ENCODE results near the gene ZNF302.
A peak's percentile ranks its signal among the peaks of the same experiment; 100 is the strongest.

- no peak for TF ChIP-seq CTCF (IDR thresholded peaks at IDR 0.05; ENCODE audit: low read depth, low read length, missing input control)
- peak in 1 of 2 donors; percentile 8 for TF ChIP-seq JUND (IDR thresholded peaks at IDR 0.05)
- TF ChIP-seq, protein P1, sequence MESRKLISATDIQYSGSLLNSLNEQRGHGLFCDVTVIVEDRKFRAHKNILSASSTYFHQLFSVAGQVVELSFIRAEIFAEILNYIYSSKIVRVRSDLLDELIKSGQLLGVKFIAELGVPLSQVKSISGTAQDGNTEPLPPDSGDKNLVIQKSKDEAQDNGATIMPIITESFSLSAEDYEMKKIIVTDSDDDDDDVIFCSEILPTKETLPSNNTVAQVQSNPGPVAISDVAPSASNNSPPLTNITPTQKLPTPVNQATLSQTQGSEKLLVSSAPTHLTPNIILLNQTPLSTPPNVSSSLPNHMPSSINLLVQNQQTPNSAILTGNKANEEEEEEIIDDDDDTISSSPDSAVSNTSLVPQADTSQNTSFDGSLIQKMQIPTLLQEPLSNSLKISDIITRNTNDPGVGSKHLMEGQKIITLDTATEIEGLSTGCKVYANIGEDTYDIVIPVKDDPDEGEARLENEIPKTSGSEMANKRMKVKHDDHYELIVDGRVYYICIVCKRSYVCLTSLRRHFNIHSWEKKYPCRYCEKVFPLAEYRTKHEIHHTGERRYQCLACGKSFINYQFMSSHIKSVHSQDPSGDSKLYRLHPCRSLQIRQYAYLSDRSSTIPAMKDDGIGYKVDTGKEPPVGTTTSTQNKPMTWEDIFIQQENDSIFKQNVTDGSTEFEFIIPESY (IDR thresholded peaks at IDR 0.05) = peak; percentile 98
- TF ChIP-seq RAD21 (IDR thresholded peaks at IDR 0.05) = no peak
- TF ChIP-seq, protein P2, sequence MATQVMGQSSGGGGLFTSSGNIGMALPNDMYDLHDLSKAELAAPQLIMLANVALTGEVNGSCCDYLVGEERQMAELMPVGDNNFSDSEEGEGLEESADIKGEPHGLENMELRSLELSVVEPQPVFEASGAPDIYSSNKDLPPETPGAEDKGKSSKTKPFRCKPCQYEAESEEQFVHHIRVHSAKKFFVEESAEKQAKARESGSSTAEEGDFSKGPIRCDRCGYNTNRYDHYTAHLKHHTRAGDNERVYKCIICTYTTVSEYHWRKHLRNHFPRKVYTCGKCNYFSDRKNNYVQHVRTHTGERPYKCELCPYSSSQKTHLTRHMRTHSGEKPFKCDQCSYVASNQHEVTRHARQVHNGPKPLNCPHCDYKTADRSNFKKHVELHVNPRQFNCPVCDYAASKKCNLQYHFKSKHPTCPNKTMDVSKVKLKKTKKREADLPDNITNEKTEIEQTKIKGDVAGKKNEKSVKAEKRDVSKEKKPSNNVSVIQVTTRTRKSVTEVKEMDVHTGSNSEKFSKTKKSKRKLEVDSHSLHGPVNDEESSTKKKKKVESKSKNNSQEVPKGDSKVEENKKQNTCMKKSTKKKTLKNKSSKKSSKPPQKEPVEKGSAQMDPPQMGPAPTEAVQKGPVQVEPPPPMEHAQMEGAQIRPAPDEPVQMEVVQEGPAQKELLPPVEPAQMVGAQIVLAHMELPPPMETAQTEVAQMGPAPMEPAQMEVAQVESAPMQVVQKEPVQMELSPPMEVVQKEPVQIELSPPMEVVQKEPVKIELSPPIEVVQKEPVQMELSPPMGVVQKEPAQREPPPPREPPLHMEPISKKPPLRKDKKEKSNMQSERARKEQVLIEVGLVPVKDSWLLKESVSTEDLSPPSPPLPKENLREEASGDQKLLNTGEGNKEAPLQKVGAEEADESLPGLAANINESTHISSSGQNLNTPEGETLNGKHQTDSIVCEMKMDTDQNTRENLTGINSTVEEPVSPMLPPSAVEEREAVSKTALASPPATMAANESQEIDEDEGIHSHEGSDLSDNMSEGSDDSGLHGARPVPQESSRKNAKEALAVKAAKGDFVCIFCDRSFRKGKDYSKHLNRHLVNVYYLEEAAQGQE (IDR thresholded peaks at IDR 0.05) = peak; percentile 39
- TF ChIP-seq YY1 (IDR thresholded peaks at IDR 0.05) = peak; percentile 88
- TF ChIP-seq, protein P3, sequence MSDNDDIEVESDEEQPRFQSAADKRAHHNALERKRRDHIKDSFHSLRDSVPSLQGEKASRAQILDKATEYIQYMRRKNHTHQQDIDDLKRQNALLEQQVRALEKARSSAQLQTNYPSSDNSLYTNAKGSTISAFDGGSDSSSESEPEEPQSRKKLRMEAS (IDR thresholded peaks at IDR 0.05) = peak; percentile 92
- TF ChIP-seq SP1 (IDR thresholded peaks at IDR 0.05) = peak; percentile 57
- TF ChIP-seq FOXA1 (IDR thresholded peaks at IDR 0.05) = peak; percentile 2
- peak in 1 of 2 donors; percentile 33 for TF ChIP-seq RXRA (IDR thresholded peaks at IDR 0.05)
- TF ChIP-seq TAF1 (conservative IDR thresholded peaks at IDR 0.05) = peak; percentile 73
Observed at GRCh38 chr19:34677386-34678084, at the start of gene ZNF302.
